HepG2 (cell line): Measurements from ENCODE around the gene SNHG17. TPM values are rescaled to one million over a fixed set of nuclear protein-coding genes. Genes with fewer than 3 reads are reported as not detected.

Experiments
- BRD4 ChIP-seq: sonication (generic); formaldehyde crosslinking; IDR thresholded peaks from 2 replicates; pipeline ENCODE4 v1.4.0; 2020; ENCODE audit warnings: missing genetic modification reagents
- KMT2B ChIP-seq: IDR thresholded peaks from 2 replicates; pipeline ENCODE4 v1.6.1; 2016; ENCODE audit warnings: missing genetic modification reagents, missing compliant biosample characterization
- MLLT10 ChIP-seq: sonication (generic); formaldehyde crosslinking; IDR thresholded peaks from 2 replicates; pipeline ENCODE4 v1.4.0; 2020; ENCODE audit warnings: missing genetic modification reagents
- MXD1 ChIP-seq: sonication (generic); formaldehyde crosslinking; IDR thresholded peaks from 2 replicates; pipeline ENCODE4 v1.4.0; 2020; ENCODE audit warnings: mild to moderate bottlenecking, missing genetic modification reagents
- NFRKB ChIP-seq: fragments of 450-650 bp; IDR thresholded peaks from 2 replicates; pipeline ENCODE4 v1.6.1; 2017
- PRDM15 ChIP-seq: sonication (generic); formaldehyde crosslinking; IDR thresholded peaks from 2 replicates; pipeline ENCODE4 v1.4.0; 2020; ENCODE audit warnings: missing genetic modification reagents
- REL ChIP-seq: sonication (generic); formaldehyde crosslinking; conservative IDR thresholded peaks from 2 replicates; pipeline ENCODE4 v1.8.0; 2022; ENCODE audit warnings: mild to moderate bottlenecking, missing genetic modification reagents, moderate library complexity
- SMAD3 ChIP-seq: sonication (generic); formaldehyde crosslinking; IDR thresholded peaks from 2 replicates; pipeline ENCODE4 v1.4.0; 2020; ENCODE audit warnings: missing genetic modification reagents
- SOX6 ChIP-seq, 2 experiments: fragments of 450-650 bp in 1 of 2; sonication (generic) in 1 of 2; formaldehyde crosslinking in 1 of 2; IDR thresholded peaks; 2 replicates each; pipeline versions ENCODE4 v1.4.0 to v1.6.1; 2017 to 2020; ENCODE audit warnings: antibody characterized with exemption in 1 of 2, mild to moderate bottlenecking in 1 of 2, missing genetic modification reagents in 1 of 2
- TARDBP ChIP-seq: sonication (generic); formaldehyde crosslinking; IDR thresholded peaks from 2 replicates; pipeline ENCODE4 v1.8.0; 2022; ENCODE audit warnings: mild to moderate bottlenecking, missing genetic modification reagents
- ZMYM3 ChIP-seq: sonication (generic); formaldehyde crosslinking; IDR thresholded peaks from 2 replicates; pipeline ENCODE4 v1.5.1; 2020; ENCODE audit warnings: mild to moderate bottlenecking, missing genetic modification reagents
- ZNF10 ChIP-seq: sonication (generic); formaldehyde crosslinking; IDR thresholded peaks from 2 replicates; pipeline ENCODE4 v1.4.0; 2020; ENCODE audit warnings: mild to moderate bottlenecking, low read depth, missing genetic modification reagents, borderline replicate concordance
- ZNF160 ChIP-seq: sonication (generic); formaldehyde crosslinking; IDR thresholded peaks from 2 replicates; pipeline ENCODE4 v1.8.0; 2022; ENCODE audit warnings: mild to moderate bottlenecking, inconsistent platforms, missing genetic modification reagents
- ZNF180 ChIP-seq: sonication (generic); formaldehyde crosslinking; IDR thresholded peaks from 2 replicates; pipeline ENCODE4 v1.4.0; 2020; ENCODE audit warnings: low read depth, missing genetic modification reagents, borderline replicate concordance
- ZNF33A ChIP-seq: sonication (generic); formaldehyde crosslinking; IDR thresholded peaks from 2 replicates; pipeline ENCODE4 v1.5.1; 2020; ENCODE audit warnings: missing genetic modification reagents, mild to moderate bottlenecking, moderate library complexity, borderline replicate concordance
- ZNF512B ChIP-seq: sonication (generic); formaldehyde crosslinking; IDR thresholded peaks from 2 replicates; pipeline ENCODE4 v1.5.1; 2020; ENCODE audit warnings: missing genetic modification reagents, mild to moderate bottlenecking, borderline replicate concordance
- ZNF543 ChIP-seq: sonication (generic); formaldehyde crosslinking; IDR thresholded peaks from 2 replicates; pipeline ENCODE4 v1.4.0; 2020; ENCODE audit warnings: mild to moderate bottlenecking, missing genetic modification reagents
- ZNF562 ChIP-seq: sonication (generic); formaldehyde crosslinking; IDR thresholded peaks from 2 replicates; pipeline ENCODE4 v1.8.0; 2022; ENCODE audit warnings: missing genetic modification reagents, borderline replicate concordance
- ZNF563 ChIP-seq: sonication (generic); formaldehyde crosslinking; IDR thresholded peaks from 2 replicates; pipeline ENCODE4 v1.8.0; 2022; ENCODE audit warnings: mild to moderate bottlenecking, moderate library complexity, missing genetic modification reagents
- ZNF580 ChIP-seq: IDR thresholded peaks from 2 replicates; pipeline ENCODE4 v1.6.1; 2016; ENCODE audit warnings: low read depth, borderline replicate concordance
- polyA plus RNA-seq, 8 experiments: library from polyadenylated mRNA; depleted of rRNA in 3 of 8; stranded (reverse) in 7 of 8; unstranded in 1 of 8; fragments of >200 nt; fragmentation: Illumina TruSeq in 4 of 8; extraction: Trizol in 4 of 8; gene quantifications; 2 replicates each; pipeline versions ENCODE4 v1.2.1 to v1.2.3, GENCODE V29; 2011 to 2016; ENCODE audit warnings: low read depth in 4 of 8, missing spikeins in 1 of 8, mixed read lengths in 1 of 8; ENCODE audit not compliant: insufficient read depth in 1 of 8
- total RNA-seq, 5 experiments: library from RNA; depleted of rRNA; stranded (reverse); fragments of >200 nt; fragmentation: Illumina TruSeq; extraction: Trizol; gene quantifications; 2 replicates each; pipeline ENCODE4 v1.2.3, GENCODE V29; 2016; ENCODE audit warnings: low read depth in 1 of 5
- TF ChIP-seq, protein P1 (sequence below): IDR thresholded peaks from 2 replicates; pipeline ENCODE4 v1.6.1; 2016; ENCODE audit warnings: control low read depth

The SNHG17 gene
- total and polyA plus RNA-seq, 2 of the 13 experiments (the other 11 are each of a cell fraction or from before 2014, with no cell fraction given): 26.2 to 41.2 TPM

- TF ChIP-seq ZNF562 (CRISPR knock-in tag): peak; percentile 92
- peak; percentile 100 for TF ChIP-seq MXD1 (CRISPR knock-in tag)
- peak; percentile 87 for TF ChIP-seq MLLT10 (CRISPR knock-in tag)
- peak; percentile 87 for TF ChIP-seq ZMYM3
- peak; percentile 100 for TF ChIP-seq TARDBP (CRISPR knock-in tag)
- TF ChIP-seq, protein P1, sequence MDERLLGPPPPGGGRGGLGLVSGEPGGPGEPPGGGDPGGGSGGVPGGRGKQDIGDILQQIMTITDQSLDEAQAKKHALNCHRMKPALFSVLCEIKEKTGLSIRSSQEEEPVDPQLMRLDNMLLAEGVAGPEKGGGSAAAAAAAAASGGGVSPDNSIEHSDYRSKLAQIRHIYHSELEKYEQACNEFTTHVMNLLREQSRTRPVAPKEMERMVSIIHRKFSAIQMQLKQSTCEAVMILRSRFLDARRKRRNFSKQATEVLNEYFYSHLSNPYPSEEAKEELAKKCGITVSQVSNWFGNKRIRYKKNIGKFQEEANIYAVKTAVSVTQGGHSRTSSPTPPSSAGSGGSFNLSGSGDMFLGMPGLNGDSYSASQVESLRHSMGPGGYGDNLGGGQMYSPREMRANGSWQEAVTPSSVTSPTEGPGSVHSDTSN: no peak
- no peak for TF ChIP-seq SOX6 (IDR thresholded peaks at IDR 0.05)
- TF ChIP-seq SOX6 (CRISPR knock-in tag; IDR thresholded peaks at IDR 0.05): peak; percentile 91
- TF ChIP-seq SMAD3 (CRISPR knock-in tag): peak; percentile 100
- TF ChIP-seq ZNF563 (CRISPR knock-in tag): peak; percentile 99
- no peak; the same call in none of the 2 replicates for TF ChIP-seq ZNF512B
- TF ChIP-seq PRDM15 (CRISPR knock-in tag): peak; percentile 69
- TF ChIP-seq ZNF160 (CRISPR knock-in tag): peak; percentile 98
- no peak for TF ChIP-seq ZNF10 (CRISPR knock-in tag)
- TF ChIP-seq ZNF580 (CRISPR knock-in tag): peak; percentile 100
- peak; percentile 84 for TF ChIP-seq ZNF180 (CRISPR knock-in tag)
- TF ChIP-seq REL (CRISPR knock-in tag): peak; percentile 95
- TF ChIP-seq BRD4 (CRISPR knock-in tag): peak; percentile 100
- peak; percentile 99 for TF ChIP-seq ZNF543 (CRISPR knock-in tag)
- peak; percentile 11; the same call in 1 of the 2 replicates for TF ChIP-seq NFRKB
- TF ChIP-seq ZNF33A (CRISPR knock-in tag): peak; percentile 92
- TF ChIP-seq KMT2B (CRISPR knock-in tag): peak; percentile 99
Measured at GRCh38 chr20:38434770-38435554, at the start of gene SNHG17 (continued).
